K562 (cell line): ENCODE measurements around the gene LEAP2.

Experiments
- ARNT ChIP-seq, 2 experiments: fragments of 450-650 bp; IDR thresholded peaks; 2 replicates each; pipeline ENCODE4 v1.6.1; 2016; ENCODE audit warnings: mild to moderate bottlenecking in 1 of 2
- ELK1 ChIP-seq: sonication (generic); formaldehyde crosslinking; IDR thresholded peaks from 2 replicates; pipeline ENCODE4 v1.8.1; 2022; ENCODE audit warnings: missing genetic modification reagents
- HDAC8 ChIP-seq: fragments of 450-650 bp; IDR thresholded peaks from 2 replicates; pipeline ENCODE4 v1.6.1; 2016; ENCODE audit warnings: mild to moderate bottlenecking, missing genetic modification characterization, moderate library complexity, missing compliant biosample characterization
- KLF16 ChIP-seq: IDR thresholded peaks from 2 replicates; pipeline ENCODE4 v1.6.1; 2016; ENCODE audit warnings: antibody characterized with exemption
- RAD21 ChIP-seq, 2 experiments: fragments of 250-450 bp in 1 of 2; fragments of 450-650 bp in 1 of 2; sonication (Bioruptor Pico) in 1 of 2; formaldehyde crosslinking in 1 of 2; IDR thresholded peaks in 1 of 2; conservative IDR thresholded peaks in 1 of 2; 2 replicates each; pipeline versions ENCODE4 v1.4.0 to v1.8.0; 2020 to 2022; ENCODE audit warnings: mild to moderate bottlenecking in 2 of 2, moderate library complexity in 1 of 2
- SRF ChIP-seq, 2 experiments: fragments of 250-450, 450-650 bp in 1 of 2; sonication (Bioruptor Pico) in 1 of 2; sonication (generic) in 1 of 2; formaldehyde crosslinking; IDR thresholded peaks; 2 replicates each; pipeline versions ENCODE4 v1.5.0 to v1.5.1; 2020 to 2022; ENCODE audit warnings: mild to moderate bottlenecking in 1 of 2, missing genetic modification reagents in 1 of 2
- ZFX ChIP-seq: sonication (generic); formaldehyde crosslinking; IDR thresholded peaks from 2 replicates; pipeline ENCODE4 v1.8.0; 2022; ENCODE audit warnings: mild to moderate bottlenecking, missing genetic modification reagents, moderate library complexity
- ZNF124 ChIP-seq: sonication (generic); formaldehyde crosslinking; IDR thresholded peaks from 2 replicates; pipeline ENCODE4 v1.8.1; 2022; ENCODE audit warnings: missing genetic modification reagents
- ZNF174 ChIP-seq: fragments of 250-450 bp; sonication (Bioruptor Pico); IDR thresholded peaks from 2 replicates; pipeline ENCODE4 v1.4.0; 2020; ENCODE audit warnings: mild to moderate bottlenecking
- ZNF224 ChIP-seq: sonication (generic); formaldehyde crosslinking; IDR thresholded peaks from 2 replicates; pipeline ENCODE4 v1.8.0; 2022; ENCODE audit warnings: mild to moderate bottlenecking, missing genetic modification reagents
- TF ChIP-seq, protein P1 (sequence below): sonication (generic); formaldehyde crosslinking; IDR thresholded peaks from 2 replicates; pipeline ENCODE4 v1.9.0; 2022; ENCODE audit warnings: mild to moderate bottlenecking, missing genetic modification reagents
- TF ChIP-seq, protein P2 (sequence below), 3 experiments: IDR thresholded peaks in 2 of 3; conservative IDR thresholded peaks in 1 of 3; 2 replicates each; pipeline ENCODE4 v1.5.1; 2011 to 2012; ENCODE audit warnings: low read length in 3 of 3, mild to moderate bottlenecking in 3 of 3, control low read depth in 2 of 3, improper control_type of control experiment in 1 of 3, inconsistent platforms in 1 of 3, low read depth in 1 of 3, mixed read lengths in 1 of 3, moderate library complexity in 1 of 3; ENCODE audit not compliant: insufficient read depth in 2 of 3

DNA sequence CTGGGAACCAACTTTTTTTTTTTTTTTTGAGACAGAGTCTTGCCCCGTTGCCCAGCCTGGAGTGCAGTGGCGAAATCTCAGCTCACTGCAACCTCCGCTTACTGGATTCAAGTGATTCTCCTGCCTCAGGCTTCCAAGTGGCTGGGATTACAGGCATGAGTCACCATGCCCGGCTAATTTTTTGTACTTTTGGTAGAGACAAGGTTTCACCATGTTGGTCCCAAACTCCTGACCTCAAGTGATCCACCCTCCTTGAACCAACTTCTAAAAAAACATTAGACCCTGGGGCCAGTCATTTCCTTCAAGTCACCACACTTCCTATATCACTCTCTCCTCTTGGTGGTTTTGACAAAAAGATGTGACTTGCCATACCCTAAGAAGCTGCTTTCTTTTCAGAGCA lies 32.2 kb upstream of the LEAP2 start:
- TF ChIP-seq ZNF124 (CRISPR knock-in tag) (no peak), KLF16 (no peak), HDAC8 (no peak), ZNF224 (CRISPR knock-in tag) (no peak), SRF (CRISPR knock-in tag; IDR thresholded peaks at IDR 0.05) (no peak), ELK1 (CRISPR knock-in tag) (no peak), ZFX (CRISPR knock-in tag) (no peak), ARNT (IDR thresholded peaks at IDR 0.05) (no peak), RAD21 (CRISPR knock-in tag; conservative IDR thresholded peaks at IDR 0.05 in 1 of 2, IDR thresholded peaks at IDR 0.05 in 1 of 2) (no peak), ZNF174 (no peak)
- TF ChIP-seq, protein P1, sequence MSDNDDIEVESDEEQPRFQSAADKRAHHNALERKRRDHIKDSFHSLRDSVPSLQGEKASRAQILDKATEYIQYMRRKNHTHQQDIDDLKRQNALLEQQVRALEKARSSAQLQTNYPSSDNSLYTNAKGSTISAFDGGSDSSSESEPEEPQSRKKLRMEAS (CRISPR knock-in tag): no peak
- TF ChIP-seq, protein P2, sequence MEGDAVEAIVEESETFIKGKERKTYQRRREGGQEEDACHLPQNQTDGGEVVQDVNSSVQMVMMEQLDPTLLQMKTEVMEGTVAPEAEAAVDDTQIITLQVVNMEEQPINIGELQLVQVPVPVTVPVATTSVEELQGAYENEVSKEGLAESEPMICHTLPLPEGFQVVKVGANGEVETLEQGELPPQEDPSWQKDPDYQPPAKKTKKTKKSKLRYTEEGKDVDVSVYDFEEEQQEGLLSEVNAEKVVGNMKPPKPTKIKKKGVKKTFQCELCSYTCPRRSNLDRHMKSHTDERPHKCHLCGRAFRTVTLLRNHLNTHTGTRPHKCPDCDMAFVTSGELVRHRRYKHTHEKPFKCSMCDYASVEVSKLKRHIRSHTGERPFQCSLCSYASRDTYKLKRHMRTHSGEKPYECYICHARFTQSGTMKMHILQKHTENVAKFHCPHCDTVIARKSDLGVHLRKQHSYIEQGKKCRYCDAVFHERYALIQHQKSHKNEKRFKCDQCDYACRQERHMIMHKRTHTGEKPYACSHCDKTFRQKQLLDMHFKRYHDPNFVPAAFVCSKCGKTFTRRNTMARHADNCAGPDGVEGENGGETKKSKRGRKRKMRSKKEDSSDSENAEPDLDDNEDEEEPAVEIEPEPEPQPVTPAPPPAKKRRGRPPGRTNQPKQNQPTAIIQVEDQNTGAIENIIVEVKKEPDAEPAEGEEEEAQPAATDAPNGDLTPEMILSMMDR (IDR thresholded peaks at IDR 0.05 in 2 of 3, conservative IDR thresholded peaks at IDR 0.05 in 1 of 3; ENCODE audit: insufficient read depth in 2 of 3, low read depth in 1 of 3, low read length in 3 of 3): no peak
